T-helper 1 cell treated with Interleukin-12 subunit alpha and Interleukin-12 subunit beta and Interleukin-4 antibody, amounts not matched to agents 30 μg/mL and 1 μg/mL, for 36 hours (primary cell): Measurements from ENCODE around the gene C1QTNF5.
"Not testable (repeated sequence)": the region's sequence is repeated elsewhere in the genome, so short reads cannot be mapped to it uniquely, and the experiment has no call there.

ENCODE experiments used
- H3K27ac Mint-ChIP-seq: one replicate; pipeline ENCODE4 v1.8.0; 2021; ENCODE audit warnings: mild to moderate bottlenecking, mixed read lengths
- H3K27me3 Mint-ChIP-seq: one replicate; pipeline ENCODE4 v1.8.0; 2021; ENCODE audit warnings: low read depth, mixed read lengths
- H3K36me3 Mint-ChIP-seq: one replicate; pipeline ENCODE4 v1.8.0; 2021; ENCODE audit warnings: low read depth, mixed read lengths
- H3K4me1 Mint-ChIP-seq: one replicate; pipeline ENCODE4 v1.8.0; 2021; ENCODE audit warnings: low read depth, mixed read lengths
- H3K4me3 Mint-ChIP-seq: one replicate; pipeline ENCODE4 v1.8.0; 2021; ENCODE audit warnings: mild to moderate bottlenecking, moderate library complexity, mixed read lengths
- H3K9me3 Mint-ChIP-seq: one replicate; pipeline ENCODE4 v1.8.0; 2021; ENCODE audit warnings: mixed read lengths

The C1QTNF5 gene

GRCh38 chr11:119340335-119341221, at the start of gene C1QTNF5:
Gene C1QTNF5 (minus strand): TSS chr11:119340883. CDS start chr11:119340397, 486 bp downstream.
- no peak within 1 kb of the TSS for H3K27ac Mint-ChIP-seq
- H3K36me3 Mint-ChIP-seq: peaks cover 6% of the 10 kb centered on the region
- H3K27me3 Mint-ChIP-seq: peaks cover 45% of the 10 kb centered on the region
- H3K4me3 Mint-ChIP-seq: no peak within 1 kb of the TSS
- peaks cover 15% of the 10 kb centered on the region for H3K4me1 Mint-ChIP-seq
- H3K9me3 Mint-ChIP-seq: no peaks in the 10 kb centered on the region

GRCh38 chr11:119389611-119390254, 49.0 kb upstream of the C1QTNF5 start:
- Mint-ChIP-seq H3K9me3 (no peaks in the 10 kb centered on the region), H3K27ac (no peak overlapping the region), H3K36me3 (no peaks in the 10 kb centered on the region), H3K27me3 (peaks cover 17% of the 10 kb centered on the region), H3K4me3 (no peak overlapping the region), H3K4me1 (no peaks in the 10 kb centered on the region)

DNA sequence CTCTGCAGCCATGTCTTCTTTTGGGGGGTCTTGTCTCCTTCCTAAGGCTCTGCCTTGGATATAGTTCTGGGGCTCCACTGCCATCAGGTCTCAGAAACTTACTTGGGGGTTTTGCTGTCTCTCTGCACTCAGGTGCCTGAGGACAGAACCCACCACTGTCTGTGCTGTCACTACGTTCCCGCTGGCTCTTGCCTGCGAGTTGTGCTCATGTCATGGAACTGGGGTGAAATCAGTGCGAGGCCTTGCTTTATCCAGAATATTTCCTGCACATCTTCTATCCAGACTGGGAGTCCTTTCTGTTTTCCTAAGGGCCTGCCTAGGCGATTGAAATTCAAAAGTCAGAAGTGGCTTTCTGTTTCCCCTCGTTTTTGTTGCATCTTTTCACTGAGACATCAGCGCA, 47.4 kb upstream of the C1QTNF5 start:
- H3K27ac Mint-ChIP-seq: no peak overlapping the region
- H3K9me3 Mint-ChIP-seq: no peaks in the 10 kb centered on the region
- peaks cover 12% of the 10 kb centered on the region for H3K27me3 Mint-ChIP-seq
- H3K4me3 Mint-ChIP-seq: no peak overlapping the region
- no peaks in the 10 kb centered on the region for H3K36me3 Mint-ChIP-seq
- H3K4me1 Mint-ChIP-seq: no peaks in the 10 kb centered on the region

DNA sequence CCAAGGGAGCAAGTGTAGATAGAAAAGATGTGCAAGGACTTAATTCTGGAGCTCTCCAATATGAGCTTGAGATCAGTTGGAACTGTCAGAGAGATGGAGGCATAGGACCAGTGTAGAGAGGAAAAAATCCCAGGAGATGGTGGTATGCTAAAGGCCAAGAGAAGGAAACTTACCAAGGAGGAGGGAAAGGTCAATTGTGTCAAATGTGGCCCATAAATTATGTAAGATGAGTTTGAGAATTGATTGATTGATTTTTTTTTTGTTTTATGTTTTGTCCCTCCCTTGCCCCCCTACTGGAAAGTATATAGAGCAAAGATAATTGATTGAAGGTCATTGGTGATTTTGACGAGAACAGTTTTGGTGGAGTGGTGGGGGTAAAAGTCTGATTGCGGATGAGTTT, 43.6 kb upstream of the C1QTNF5 start:
- no peaks in the 10 kb centered on the region for H3K36me3 Mint-ChIP-seq
- H3K27ac Mint-ChIP-seq: no peak overlapping the region
- no peak overlapping the region for H3K4me3 Mint-ChIP-seq
- H3K9me3 Mint-ChIP-seq: no peaks in the 10 kb centered on the region
- H3K27me3 Mint-ChIP-seq: peaks cover 8% of the 10 kb centered on the region
- H3K4me1 Mint-ChIP-seq: no peaks in the 10 kb centered on the region

GRCh38 chr11:119382513-119382912, 41.8 kb upstream of the C1QTNF5 start:
- not testable (repeated sequence) for H3K4me3 Mint-ChIP-seq, H3K4me1 Mint-ChIP-seq, H3K9me3 Mint-ChIP-seq, H3K27ac Mint-ChIP-seq, H3K36me3 Mint-ChIP-seq, H3K27me3 Mint-ChIP-seq

GRCh38 chr11:119382101-119382500, 41.4 kb upstream of the C1QTNF5 start:
- Mint-ChIP-seq H3K36me3 (no peaks in the 10 kb centered on the region), H3K4me3 (no peak overlapping the region), H3K27ac (no peak overlapping the region), H3K4me1 (no peaks in the 10 kb centered on the region), H3K9me3 (no peaks in the 10 kb centered on the region), H3K27me3 (peaks cover 8% of the 10 kb centered on the region)

DNA sequence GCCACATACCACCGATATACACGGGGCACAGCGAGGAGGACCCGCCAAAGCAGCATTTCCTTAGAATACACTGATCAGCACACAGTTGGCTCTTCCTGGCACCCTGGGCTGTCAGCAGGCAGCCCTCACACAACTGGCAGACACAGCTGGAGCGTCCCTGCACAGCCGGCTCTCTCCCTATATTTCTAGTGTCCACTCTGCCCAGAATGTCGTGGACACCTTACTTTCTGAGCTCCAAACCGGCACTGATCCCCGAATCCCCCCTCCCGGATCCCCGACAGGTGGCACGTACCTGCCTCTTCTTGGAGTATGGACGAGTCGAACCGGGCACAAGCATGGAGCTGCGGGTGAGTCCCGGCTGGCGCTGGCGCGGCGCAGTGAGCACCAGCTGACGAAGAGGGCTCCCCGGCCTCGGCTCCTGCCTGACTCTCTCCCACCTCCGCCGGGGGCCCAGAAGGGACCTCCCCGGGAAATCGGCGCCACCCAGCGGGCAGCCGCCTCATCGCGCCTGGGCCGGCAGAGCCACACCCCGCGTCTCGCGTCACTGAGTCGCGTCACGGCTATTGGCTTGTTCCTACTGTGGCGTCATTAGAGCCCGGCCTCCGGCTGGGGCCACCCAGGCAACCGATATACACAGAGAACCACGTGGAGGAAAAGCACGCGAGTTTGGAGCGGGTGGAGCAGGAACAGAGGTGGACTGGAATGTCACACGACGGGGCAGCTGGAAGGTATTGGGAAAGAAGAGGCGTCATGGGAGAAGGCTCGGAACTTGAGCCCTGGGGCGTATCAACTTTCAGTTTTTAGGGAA, 40.7 kb upstream of the C1QTNF5 start, which contains the start of gene USP2:
Gene USP2 (minus strand): TSS at position 510 of the 808 bp plus-strand sequence. CDS start 8,210 bp downstream, outside the sequence.
- no peaks in the 10 kb centered on the region for H3K4me1 Mint-ChIP-seq
- peaks cover 8% of the 10 kb centered on the region for H3K27me3 Mint-ChIP-seq
- H3K36me3 Mint-ChIP-seq: no peaks in the 10 kb centered on the region
- H3K4me3 Mint-ChIP-seq: no peak within 1 kb of the TSS
- no peak within 1 kb of the TSS for H3K27ac Mint-ChIP-seq
- no peaks in the 10 kb centered on the region for H3K9me3 Mint-ChIP-seq

DNA sequence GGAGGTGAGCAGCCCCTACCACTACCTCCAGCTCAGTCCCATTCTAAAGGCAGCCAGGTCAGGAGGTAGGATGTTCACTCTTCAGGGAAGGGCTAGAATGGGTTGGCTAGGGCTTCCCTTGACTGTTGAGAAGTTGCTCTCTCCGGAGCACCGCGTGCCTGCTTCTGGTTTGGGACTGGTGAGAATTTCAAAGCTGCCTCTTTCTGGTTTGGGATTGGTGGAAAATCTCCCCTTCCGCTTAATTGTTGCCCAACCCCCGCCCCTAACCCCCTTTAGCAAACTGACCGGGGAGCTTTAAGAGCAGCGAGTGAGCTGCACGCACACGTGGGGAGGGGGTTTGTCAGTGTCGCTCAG, 40.1 kb upstream of the C1QTNF5 start:
- Mint-ChIP-seq H3K27me3 (peaks cover 8% of the 10 kb centered on the region), H3K36me3 (no peaks in the 10 kb centered on the region), H3K4me3 (no peak overlapping the region), H3K27ac (no peak overlapping the region), H3K9me3 (no peaks in the 10 kb centered on the region), H3K4me1 (no peaks in the 10 kb centered on the region)

DNA sequence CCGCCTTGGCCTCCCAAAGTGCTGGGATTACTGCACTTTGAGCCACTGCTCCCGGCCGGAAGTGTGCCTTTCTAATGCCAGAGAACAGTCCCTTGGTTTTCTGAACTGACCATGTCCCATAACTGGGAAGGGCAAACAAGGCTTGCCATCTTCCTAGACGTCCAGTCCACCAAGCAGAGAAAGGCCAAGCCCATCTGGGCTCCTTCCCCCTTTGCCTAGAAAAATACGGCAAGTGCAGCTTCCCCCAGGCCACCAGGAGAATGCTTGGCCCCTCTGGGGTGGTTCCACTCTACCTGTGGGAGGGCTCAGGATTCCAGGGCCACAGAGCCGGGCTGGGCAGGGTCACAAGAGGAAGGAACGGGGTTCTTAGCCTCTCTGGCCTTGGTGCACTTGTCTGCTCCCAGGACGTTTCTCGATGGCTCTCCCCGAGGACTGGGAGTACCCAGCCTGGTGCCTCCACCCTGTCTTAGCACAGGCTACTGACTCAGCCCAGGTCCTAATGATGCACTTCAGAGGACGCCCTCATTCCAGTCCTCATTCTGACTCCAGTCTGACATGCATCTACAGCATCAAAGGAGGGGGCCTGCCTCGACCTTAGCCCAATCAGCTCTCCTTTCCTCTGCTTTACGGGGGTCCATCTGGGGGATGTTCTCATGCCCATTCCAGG, 39.6 kb upstream of the C1QTNF5 start:
- peaks cover 8% of the 10 kb centered on the region for H3K27me3 Mint-ChIP-seq
- no peak overlapping the region for H3K27ac Mint-ChIP-seq
- H3K4me1 Mint-ChIP-seq: no peaks in the 10 kb centered on the region
- no peaks in the 10 kb centered on the region for H3K36me3 Mint-ChIP-seq
- no peaks in the 10 kb centered on the region for H3K9me3 Mint-ChIP-seq
- H3K4me3 Mint-ChIP-seq: no peak overlapping the region

GRCh38 chr11:119378851-119379465, 38.3 kb upstream of the C1QTNF5 start:
- Mint-ChIP-seq H3K36me3 (no peaks in the 10 kb centered on the region), H3K4me3 (no peak overlapping the region), H3K9me3 (no peaks in the 10 kb centered on the region), H3K4me1 (no peaks in the 10 kb centered on the region), H3K27ac (no peak overlapping the region), H3K27me3 (peaks cover 8% of the 10 kb centered on the region)

- peaks cover 8% of the 10 kb centered on the region for H3K27me3 Mint-ChIP-seq
These were observed 37.4 kb upstream of the C1QTNF5 start for GRCh38 chr11:119377961-119378667.

GRCh38 chr11:119377112-119377901, 36.6 kb upstream of the C1QTNF5 start:
- Mint-ChIP-seq H3K4me3 (no peak overlapping the region), H3K9me3 (no peaks in the 10 kb centered on the region), H3K4me1 (peaks cover 3% of the 10 kb centered on the region), H3K27ac (no peak overlapping the region), H3K36me3 (no peaks in the 10 kb centered on the region), H3K27me3 (peaks cover 8% of the 10 kb centered on the region)

More at GRCh38 chr11:119377961-119378667, 37.4 kb upstream of the C1QTNF5 start:
- H3K9me3 Mint-ChIP-seq: no peaks in the 10 kb centered on the region
- H3K27ac Mint-ChIP-seq: no peak overlapping the region
- H3K4me3 Mint-ChIP-seq: no peak overlapping the region
- peaks cover 3% of the 10 kb centered on the region for H3K4me1 Mint-ChIP-seq
- no peaks in the 10 kb centered on the region for H3K36me3 Mint-ChIP-seq
